ENCODE results near the gene CTIF. TPM values are rescaled to one million over a fixed set of nuclear protein-coding genes. Genes with fewer than 3 reads are reported as not detected.

The CTIF gene
- total and polyA plus RNA-seq, 12 donors: 44.5 to 74.1 (median 58.9) TPM

DNA sequence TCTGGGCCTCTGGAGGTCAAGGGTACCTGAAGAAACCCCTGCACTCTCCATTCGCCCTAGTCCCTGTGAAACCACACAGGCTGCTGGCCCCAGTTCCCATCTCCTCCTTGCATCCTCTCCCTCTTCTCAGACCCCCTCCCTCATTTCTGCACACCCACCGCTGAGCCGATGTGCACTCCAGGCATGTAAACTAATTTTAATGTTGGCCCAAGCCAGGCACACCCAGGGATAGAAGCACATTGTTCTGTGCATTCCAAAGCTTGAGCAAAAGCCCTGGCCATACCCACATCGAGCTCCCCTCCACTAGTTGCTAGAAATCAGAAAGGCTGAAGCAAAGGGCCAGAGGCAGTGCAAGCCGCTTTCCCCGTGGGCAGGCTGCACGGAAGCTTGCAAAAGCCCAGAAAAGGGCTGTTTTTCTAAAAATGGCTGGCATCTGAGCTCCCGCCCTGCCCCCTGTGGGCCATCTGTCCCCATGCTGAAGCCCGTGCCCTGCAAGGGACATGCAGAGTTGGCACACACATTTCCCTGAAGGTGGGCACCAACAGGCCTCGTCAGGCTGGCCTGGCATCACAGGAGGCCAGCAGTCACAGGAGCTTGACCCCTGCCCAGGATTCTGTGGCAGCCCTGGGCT is 230.3 kb downstream of the CTIF start:
- peaks cover 19 to 85% (median 56%) of the 10 kb centered on the region in 9 donors for H3K4me1 ChIP-seq
- no peak for ATAC-seq
- peaks cover 0 to 25% (median 0%) of the 10 kb centered on the region in 9 donors for H3K36me3 ChIP-seq
- H3K27me3 ChIP-seq: no peaks in the 10 kb centered on the region
- H3K9me3 ChIP-seq: no peaks in the 10 kb centered on the region
- no peak overlapping the region for H3K4me3 ChIP-seq
- intact Hi-C loops (cut with DNase I): no loop called here
- no peak for DNase-seq
- WGBS, 2 donors: 67 to 80% methylated on average over 10 of the region's 10 CpGs
- TF ChIP-seq, protein P1, sequence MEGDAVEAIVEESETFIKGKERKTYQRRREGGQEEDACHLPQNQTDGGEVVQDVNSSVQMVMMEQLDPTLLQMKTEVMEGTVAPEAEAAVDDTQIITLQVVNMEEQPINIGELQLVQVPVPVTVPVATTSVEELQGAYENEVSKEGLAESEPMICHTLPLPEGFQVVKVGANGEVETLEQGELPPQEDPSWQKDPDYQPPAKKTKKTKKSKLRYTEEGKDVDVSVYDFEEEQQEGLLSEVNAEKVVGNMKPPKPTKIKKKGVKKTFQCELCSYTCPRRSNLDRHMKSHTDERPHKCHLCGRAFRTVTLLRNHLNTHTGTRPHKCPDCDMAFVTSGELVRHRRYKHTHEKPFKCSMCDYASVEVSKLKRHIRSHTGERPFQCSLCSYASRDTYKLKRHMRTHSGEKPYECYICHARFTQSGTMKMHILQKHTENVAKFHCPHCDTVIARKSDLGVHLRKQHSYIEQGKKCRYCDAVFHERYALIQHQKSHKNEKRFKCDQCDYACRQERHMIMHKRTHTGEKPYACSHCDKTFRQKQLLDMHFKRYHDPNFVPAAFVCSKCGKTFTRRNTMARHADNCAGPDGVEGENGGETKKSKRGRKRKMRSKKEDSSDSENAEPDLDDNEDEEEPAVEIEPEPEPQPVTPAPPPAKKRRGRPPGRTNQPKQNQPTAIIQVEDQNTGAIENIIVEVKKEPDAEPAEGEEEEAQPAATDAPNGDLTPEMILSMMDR (IDR thresholded peaks at IDR 0.05): peak in 5 of 9 donors; percentile 10 to 23 (median 21)
- H3K27ac ChIP-seq: peak overlapping the region in 7 of 10 donors; percentile 36 to 91 (median 84)

DNA sequence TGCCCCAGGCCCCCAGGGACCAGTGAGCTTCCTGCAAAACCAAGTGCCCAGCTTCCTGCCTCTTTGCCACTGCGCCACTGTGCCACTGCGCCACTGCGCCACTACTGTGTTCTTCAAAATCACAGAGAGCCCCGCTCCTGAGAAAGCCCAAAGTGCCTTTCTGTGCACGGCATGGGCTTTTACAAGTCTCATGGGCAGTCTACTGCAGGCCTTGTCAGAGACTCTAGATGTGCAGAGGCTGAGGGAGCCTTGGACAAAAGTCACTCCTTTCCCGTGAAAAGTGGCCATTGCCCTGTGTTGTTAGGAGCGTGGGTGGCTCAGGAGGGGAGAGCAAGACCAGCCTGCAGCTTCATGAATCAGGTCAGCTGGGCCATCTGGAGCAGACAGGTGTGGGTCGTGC is 231.4 kb downstream of the CTIF start:
- Histone ChIP-seq H3K4me1 (peaks cover 9 to 82% (median 51%) of the 10 kb centered on the region in 9 donors), H3K36me3 (peaks cover 0 to 21% (median 0%) of the 10 kb centered on the region in 9 donors), H3K4me3 (no peak overlapping the region), H3K9me3 (no peaks in the 10 kb centered on the region), H3K27ac (peak overlapping the region in 2 of 10 donors; percentile 86 to 89), H3K27me3 (no peaks in the 10 kb centered on the region)
- DNase-seq: no peak
- intact Hi-C loops (cut with DNase I): loop anchor here in 8 of 10 donors (5.0 to 10.0 kb wide), 7 partner anchors 48 to 405 kb away; partner anchors contain the start of gene SMAD7 (in 1 of the 8)
- TF ChIP-seq, protein P1 (IDR thresholded peaks at IDR 0.05): no peak
- 94 to 97% methylated on average over 8 of the region's 8 CpGs for WGBS, 2 donors
- ATAC-seq: no peak

DNA sequence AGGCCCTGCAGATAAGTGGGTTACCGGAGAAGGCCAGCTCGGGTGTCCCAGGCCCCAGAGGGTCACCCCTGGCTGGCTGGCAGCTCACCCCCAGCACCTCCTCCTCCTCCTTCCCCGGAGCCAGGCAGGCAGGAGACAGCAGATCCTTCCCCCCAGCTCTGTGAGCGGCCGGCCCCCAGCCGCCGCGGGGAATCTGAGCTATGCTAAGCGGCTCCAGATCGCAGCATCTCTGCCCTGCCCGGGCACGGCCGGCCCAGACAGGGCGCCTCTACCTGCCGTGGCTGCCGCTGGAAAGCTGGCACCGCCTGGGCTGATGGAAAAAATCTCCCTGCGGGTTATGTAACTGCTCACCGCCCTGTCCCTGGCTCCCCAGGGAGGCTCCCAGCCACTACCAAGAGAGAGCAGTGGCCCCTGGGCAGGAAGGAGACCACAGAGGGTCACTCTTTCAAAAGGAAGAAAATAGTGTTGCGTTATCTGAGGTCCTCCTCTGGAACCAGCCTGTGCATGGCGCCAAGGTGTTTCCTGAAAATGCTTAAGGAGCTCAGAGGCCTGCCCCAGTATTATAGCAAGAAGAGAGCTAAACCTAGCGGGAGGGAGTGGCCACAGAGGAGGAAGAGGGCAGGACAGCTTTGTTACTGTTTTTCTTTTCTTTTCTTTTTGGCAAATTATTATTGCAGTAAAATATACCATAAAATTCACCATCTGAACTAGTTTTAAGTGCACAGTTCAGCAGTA is 233.0 kb downstream of the CTIF start:
- DNase-seq: peak; percentile 47 to 68
- no peaks in the 10 kb centered on the region for H3K9me3 ChIP-seq
- peak; percentile 53 to 80 (median 64) for ATAC-seq
- peaks cover 0 to 14% (median 0%) of the 10 kb centered on the region in 9 donors for H3K36me3 ChIP-seq
- intact Hi-C loops (cut with DNase I): loop anchor here in 8 of 10 donors (5.0 to 10.0 kb wide), 7 partner anchors 50 to 403 kb away; partner anchors contain the start of gene SMAD7 (in 1 of the 8)
- H3K27ac ChIP-seq: peak overlapping the region; percentile 62 to 90 (median 77)
- H3K4me3 ChIP-seq: no peak overlapping the region
- no peaks in the 10 kb centered on the region for H3K27me3 ChIP-seq
- peaks cover 13 to 86% (median 48%) of the 10 kb centered on the region in 9 donors for H3K4me1 ChIP-seq
- 54 to 71% methylated on average over 22 of the region's 22 CpGs for WGBS, 2 donors
- TF ChIP-seq, protein P1 (IDR thresholded peaks at IDR 0.05): no peak

DNA sequence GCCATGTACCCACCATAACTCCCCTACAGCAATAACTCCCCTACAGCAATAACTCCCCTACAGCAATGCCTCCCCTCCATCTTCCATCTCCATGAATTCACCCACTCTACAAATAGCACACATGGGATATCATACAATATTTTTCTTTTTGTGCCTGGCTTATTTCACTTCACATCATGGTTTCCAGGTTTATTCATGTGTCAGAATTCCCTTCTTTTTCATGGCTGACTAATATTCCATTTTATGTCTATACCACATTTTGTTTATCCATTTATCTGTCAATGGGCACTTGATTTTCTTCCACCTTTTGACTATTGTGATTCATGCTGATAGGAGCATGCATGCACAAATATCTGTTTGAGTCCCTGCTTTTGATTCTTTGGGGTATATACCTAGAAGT is 233.6 kb downstream of the CTIF start:
- DNase-seq (no peak), ATAC-seq (no peak)
- peaks cover 19 to 87% (median 51%) of the 10 kb centered on the region in 9 donors for H3K4me1 ChIP-seq
- H3K36me3 ChIP-seq: peaks cover 0 to 7% (median 0%) of the 10 kb centered on the region in 9 donors
- H3K27me3 ChIP-seq: no peaks in the 10 kb centered on the region
- TF ChIP-seq, protein P1 (IDR thresholded peaks at IDR 0.05): no peak
- peak overlapping the region in 7 of 10 donors; percentile 65 to 90 (median 82) for H3K27ac ChIP-seq
- no peak overlapping the region for H3K4me3 ChIP-seq
- no peaks in the 10 kb centered on the region for H3K9me3 ChIP-seq
- intact Hi-C loops (cut with DNase I): loop anchor here in 8 of 10 donors (5.0 to 10.0 kb wide), 7 partner anchors 50 to 402 kb away; partner anchors contain the start of gene SMAD7 (in 1 of the 8)

All from heart right ventricle (tissue), 16 donors.